ENCODE results near the gene NRDC. TPM values are rescaled to one million over a fixed set of nuclear protein-coding genes. Genes with fewer than 3 reads are reported as not detected.

Gene NRDC
- total and polyA plus RNA-seq, 10 of the 15 experiments (the other 5 are each of a cell fraction or from before 2014, with no cell fraction given): 50.1 to 134 (median 90.4) TPM

- TF ChIP-seq, protein P1, sequence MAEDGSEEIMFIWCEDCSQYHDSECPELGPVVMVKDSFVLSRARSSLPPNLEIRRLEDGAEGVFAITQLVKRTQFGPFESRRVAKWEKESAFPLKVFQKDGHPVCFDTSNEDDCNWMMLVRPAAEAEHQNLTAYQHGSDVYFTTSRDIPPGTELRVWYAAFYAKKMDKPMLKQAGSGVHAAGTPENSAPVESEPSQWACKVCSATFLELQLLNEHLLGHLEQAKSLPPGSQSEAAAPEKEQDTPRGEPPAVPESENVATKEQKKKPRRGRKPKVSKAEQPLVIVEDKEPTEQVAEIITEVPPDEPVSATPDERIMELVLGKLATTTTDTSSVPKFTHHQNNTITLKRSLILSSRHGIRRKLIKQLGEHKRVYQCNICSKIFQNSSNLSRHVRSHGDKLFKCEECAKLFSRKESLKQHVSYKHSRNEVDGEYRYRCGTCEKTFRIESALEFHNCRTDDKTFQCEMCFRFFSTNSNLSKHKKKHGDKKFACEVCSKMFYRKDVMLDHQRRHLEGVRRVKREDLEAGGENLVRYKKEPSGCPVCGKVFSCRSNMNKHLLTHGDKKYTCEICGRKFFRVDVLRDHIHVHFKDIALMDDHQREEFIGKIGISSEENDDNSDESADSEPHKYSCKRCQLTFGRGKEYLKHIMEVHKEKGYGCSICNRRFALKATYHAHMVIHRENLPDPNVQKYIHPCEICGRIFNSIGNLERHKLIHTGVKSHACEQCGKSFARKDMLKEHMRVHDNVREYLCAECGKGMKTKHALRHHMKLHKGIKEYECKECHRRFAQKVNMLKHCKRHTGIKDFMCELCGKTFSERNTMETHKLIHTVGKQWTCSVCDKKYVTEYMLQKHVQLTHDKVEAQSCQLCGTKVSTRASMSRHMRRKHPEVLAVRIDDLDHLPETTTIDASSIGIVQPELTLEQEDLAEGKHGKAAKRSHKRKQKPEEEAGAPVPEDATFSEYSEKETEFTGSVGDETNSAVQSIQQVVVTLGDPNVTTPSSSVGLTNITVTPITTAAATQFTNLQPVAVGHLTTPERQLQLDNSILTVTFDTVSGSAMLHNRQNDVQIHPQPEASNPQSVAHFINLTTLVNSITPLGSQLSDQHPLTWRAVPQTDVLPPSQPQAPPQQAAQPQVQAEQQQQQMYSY (CRISPR knock-in tag; IDR thresholded peaks at IDR 0.05): no peak
- TF ChIP-seq ZNF24 (IDR thresholded peaks at IDR 0.05): no peak
Observed at GRCh38 chr1:51853360-51853759, 25.2 kb downstream of the NRDC start (continued).

DNA sequence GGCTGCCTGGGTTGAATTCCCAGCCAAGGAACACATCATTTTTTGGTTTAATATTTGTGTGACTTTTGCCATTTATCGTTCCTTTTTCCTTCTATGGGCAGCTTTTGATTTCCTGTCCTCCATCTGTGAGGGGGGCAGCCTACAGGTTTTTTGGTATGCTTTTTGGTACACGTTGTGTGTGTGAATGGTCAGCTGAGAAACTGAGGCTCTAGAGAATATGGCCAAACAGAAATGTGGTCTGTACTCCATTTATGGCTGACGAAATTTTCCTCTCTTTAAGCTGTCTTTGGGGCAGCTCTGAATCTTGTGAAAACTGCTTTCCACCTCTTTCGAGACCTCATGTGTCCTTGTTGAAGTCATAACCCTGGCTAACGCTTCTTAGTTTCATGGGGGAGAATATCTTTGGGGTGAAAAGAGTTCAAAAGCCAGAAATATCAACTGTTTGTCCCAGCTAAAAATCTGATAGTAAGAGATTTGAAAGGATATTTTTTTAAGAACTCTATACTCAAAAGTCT lies 26.6 kb downstream of the NRDC start:
- H3K36me3 ChIP-seq (ENCODE audit: control insufficient read depth in 2 of 2, insufficient read depth in 2 of 2, low read length in 1 of 2): peaks cover 0 to 4% of the 10 kb centered on the region in 2 experiments; a peak in 3 of 4 replicates
- no peak for FAIRE-seq
- ChIA-PET RAD21 (ENCODE audit: unreplicated experiment) (no interaction called here), POLR2A (interaction anchor here (0.5 kb wide), 1 partner anchor 516 kb away, joined by 4 read pairs; no protein-coding TSS in a partner anchor), SMC1A (ENCODE audit: uncharacterized antibody, unreplicated experiment) (interaction anchor here (1.2 to 1.6 kb wide), 3 partner anchors 10 to 20 kb away, joined by 3 to 6 read pairs (median 5); no protein-coding TSS in a partner anchor), CTCF (no interaction called here)
- intact Hi-C loops (cut with micrococcal nuclease; ENCODE audit: unreplicated experiment): no loop called here
- H3K27me3 ChIP-seq (replicated peaks in 1 of 2; ENCODE audit: control insufficient read depth in 2 of 2, insufficient read depth in 2 of 2, low read length in 1 of 2): no peaks in the 10 kb centered on the region
- H3K79me2 ChIP-seq (ENCODE audit: control insufficient read depth, insufficient read depth, low read length): no peaks in the 10 kb centered on the region
- H4K20me1 ChIP-seq (ENCODE audit: control insufficient read depth, insufficient read depth): no peaks in the 10 kb centered on the region
- no peak overlapping the region for H3K4me3 ChIP-seq
- no peak overlapping the region for H3K4me2 ChIP-seq (ENCODE audit: control insufficient read depth, insufficient read depth)
- ATAC-seq: no peak
- WGBS (ENCODE audit: insufficient coverage, insufficient replicate concordance, low lambda C conversion rate, missing lambda C conversion rate): 97% methylated on average over 5 of the region's 5 CpGs
- H3K27ac ChIP-seq (ENCODE audit: control insufficient read depth, insufficient read depth): no peak overlapping the region
- in situ Hi-C loops (cut with MboI): no loop called here
- no TSS peak for BruUV-seq (replicated peaks)
- no peak overlapping the region for H3K9ac ChIP-seq (ENCODE audit: control insufficient read depth, insufficient read depth, low read length)
- DNase-seq (ENCODE audit: low read depth, low spot score): no peak
- no peaks in the 10 kb centered on the region; the same call in 2 of the 3 replicates for H3K9me3 ChIP-seq (replicated peaks; ENCODE audit: control insufficient read depth, insufficient read depth, low read length)
- H2AFZ ChIP-seq (ENCODE audit: control insufficient read depth, low read depth, low read length): no peak overlapping the region
- no peaks in the 10 kb centered on the region for H3K4me1 ChIP-seq (ENCODE audit: control insufficient read depth, insufficient read depth, low read length)
- no peak for TF ChIP-seq DPF2 (IDR thresholded peaks at IDR 0.05)
- no peak for TF ChIP-seq EZH2 (IDR thresholded peaks at IDR 0.05; ENCODE audit: borderline replicate concordance, control insufficient read depth, low read depth, low read length)
- no peak for TF ChIP-seq RELA (IDR thresholded peaks at IDR 0.05; ENCODE audit: borderline replicate concordance, partially characterized antibody)
- TF ChIP-seq NRF1 (conservative IDR thresholded peaks at IDR 0.05; ENCODE audit: low read depth, low read length): no peak
- TF ChIP-seq REST (IDR thresholded peaks at IDR 0.05; ENCODE audit: low read depth, low read length): no peak
- TF ChIP-seq RBBP5 (conservative IDR thresholded peaks at IDR 0.05): no peak
- no peak for TF ChIP-seq ESRRA (IDR thresholded peaks at IDR 0.05; ENCODE audit: low read length)
- TF ChIP-seq, protein P2, sequence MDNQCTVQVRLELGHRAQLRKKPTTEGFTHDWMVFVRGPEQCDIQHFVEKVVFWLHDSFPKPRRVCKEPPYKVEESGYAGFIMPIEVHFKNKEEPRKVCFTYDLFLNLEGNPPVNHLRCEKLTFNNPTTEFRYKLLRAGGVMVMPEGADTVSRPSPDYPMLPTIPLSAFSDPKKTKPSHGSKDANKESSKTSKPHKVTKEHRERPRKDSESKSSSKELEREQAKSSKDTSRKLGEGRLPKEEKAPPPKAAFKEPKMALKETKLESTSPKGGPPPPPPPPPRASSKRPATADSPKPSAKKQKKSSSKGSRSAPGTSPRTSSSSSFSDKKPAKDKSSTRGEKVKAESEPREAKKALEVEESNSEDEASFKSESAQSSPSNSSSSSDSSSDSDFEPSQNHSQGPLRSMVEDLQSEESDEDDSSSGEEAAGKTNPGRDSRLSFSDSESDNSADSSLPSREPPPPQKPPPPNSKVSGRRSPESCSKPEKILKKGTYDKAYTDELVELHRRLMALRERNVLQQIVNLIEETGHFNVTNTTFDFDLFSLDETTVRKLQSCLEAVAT (IDR thresholded peaks at IDR 0.05): no peak
- TF ChIP-seq EED (IDR thresholded peaks at IDR 0.05; ENCODE audit: low read depth): no peak
- TF ChIP-seq YBX1 (IDR thresholded peaks at IDR 0.05): no peak
- no peak for TF ChIP-seq FOXM1 (IDR thresholded peaks at IDR 0.05; ENCODE audit: low read depth, low read length)
- no peak for TF ChIP-seq ETV6 (conservative IDR thresholded peaks at IDR 0.05 in 1 of 2, IDR thresholded peaks at IDR 0.05 in 1 of 2; ENCODE audit: borderline replicate concordance in 1 of 2, low read depth in 1 of 2)
- no peak for TF ChIP-seq JUNB (IDR thresholded peaks at IDR 0.05)

Measured in GM12878 (cell line).